ENCODE measurements around the gene RTP5. TPM values are rescaled to one million over a fixed set of nuclear protein-coding genes. Genes with fewer than 3 reads are reported as not detected.
"Not testable (repeated sequence)": the region's sequence is repeated elsewhere in the genome, so short reads cannot be mapped to it uniquely, and the experiment has no call there.

RTP5 gene
- total RNA-seq, 1 experiment from 2014 or later = not detected

DNA sequence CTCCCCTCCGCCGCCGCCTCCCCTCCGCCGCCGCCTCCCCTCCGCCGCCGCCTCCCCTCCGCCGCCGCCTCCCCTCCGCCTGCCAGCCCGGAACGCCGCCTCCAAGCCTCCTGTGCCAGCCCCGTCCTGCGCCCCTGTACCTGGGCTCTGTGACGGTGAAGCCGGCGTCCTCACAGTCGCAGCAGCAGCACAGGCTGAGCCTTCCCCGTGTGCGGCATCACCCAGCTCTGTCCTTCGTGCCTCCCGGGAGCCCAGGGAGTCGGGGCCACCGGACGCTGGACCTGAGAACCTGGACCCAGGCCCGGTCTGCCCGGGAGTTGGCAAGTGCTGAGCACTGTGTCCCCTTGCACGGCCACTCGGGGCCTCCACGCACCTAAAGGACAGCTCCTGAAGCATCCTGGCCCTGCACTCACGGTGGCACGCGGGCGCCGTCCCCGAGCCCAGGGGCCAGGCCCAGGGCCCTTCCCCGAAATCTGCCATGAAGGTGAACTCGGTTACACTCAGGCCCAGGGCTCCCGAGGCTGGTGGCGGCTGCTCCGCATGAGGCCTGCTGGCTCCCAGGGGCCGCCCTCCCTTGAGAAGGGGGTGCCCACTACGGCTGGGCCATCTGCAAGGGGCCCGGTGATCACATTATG lies 32.9 kb downstream of the RTP5 start:
- DNase-seq (ENCODE audit: low read depth) = no peak

DNA sequence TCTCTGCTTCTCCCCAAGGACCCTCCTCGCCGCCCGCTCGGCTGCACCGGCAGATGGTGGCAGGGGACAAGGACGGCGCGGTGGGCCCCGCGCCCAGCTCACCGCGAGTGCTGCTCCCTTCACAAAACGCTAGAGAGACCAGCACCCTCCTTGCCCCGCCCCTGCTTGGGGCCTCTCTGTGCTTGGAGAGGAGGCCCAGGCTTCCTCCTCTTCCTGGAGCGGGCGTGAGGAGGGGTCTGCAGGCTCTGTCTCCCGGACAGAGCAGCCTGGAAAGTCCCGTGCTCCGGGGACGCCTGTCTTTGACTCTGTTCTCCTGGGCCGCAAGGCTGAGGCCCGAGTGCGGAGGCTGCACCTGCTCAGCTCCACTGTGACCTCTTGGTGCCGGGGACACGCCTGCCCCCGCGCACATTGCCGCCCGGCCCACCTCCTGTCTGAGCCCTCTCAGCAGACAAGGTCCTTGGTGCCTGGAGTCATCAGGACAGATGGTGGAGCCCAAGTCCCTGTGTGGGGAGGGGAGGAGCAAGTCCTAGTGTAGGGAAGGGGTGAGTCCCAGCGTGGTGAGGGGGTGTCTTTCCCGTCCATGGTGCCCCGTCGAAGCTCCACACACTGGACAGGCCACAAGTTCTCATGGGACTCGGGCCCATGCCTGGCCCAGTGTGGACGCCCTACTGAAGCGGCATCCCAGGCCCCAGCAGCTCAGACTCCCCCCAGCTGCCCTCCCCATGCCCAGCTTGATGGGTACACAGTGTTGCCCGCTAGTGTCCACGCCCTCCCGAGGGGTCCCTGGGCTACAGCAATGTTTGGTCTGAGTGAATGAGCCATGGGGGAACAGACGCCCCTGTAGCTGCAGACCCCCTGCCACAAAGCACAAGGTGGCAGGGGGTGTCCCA lies 33.8 kb downstream of the RTP5 start:
- DNase-seq (ENCODE audit: low read depth) = no peak

DNA sequence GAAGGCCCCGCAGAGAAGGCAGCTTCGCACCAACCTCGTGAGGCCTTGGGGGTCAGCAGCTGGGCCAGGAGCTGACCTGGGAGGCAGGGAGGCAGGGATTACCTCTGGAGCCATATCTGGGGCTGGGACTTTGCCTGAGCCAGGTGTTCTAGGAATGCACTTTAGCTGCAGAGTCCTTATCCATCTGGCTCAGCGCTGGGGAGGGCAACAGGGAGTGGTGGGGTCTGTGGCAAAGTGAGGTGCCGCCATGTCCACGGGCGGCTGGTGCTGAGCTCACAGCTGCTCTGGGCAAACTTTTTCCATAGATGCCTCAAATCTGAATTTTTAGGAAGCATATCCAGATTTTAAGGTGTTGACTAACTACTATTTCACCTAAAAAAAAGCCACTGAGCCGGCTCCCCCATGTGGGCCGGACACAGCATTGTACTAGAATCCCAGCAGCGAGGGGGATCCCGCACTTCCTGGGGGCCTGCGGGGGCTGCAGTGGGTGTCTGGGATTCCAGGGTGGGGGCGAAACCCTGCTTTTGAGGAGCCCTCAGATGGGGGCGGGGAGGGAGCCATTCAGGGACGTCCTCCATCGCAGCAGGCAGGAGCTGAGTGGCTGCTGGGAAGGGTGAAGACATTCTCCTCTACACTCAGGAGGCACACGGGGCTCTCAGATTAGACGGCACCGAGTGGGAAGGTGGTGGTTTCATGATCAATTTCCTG lies 34.6 kb downstream of the RTP5 start:
- no peak for DNase-seq (ENCODE audit: low read depth)

DNA sequence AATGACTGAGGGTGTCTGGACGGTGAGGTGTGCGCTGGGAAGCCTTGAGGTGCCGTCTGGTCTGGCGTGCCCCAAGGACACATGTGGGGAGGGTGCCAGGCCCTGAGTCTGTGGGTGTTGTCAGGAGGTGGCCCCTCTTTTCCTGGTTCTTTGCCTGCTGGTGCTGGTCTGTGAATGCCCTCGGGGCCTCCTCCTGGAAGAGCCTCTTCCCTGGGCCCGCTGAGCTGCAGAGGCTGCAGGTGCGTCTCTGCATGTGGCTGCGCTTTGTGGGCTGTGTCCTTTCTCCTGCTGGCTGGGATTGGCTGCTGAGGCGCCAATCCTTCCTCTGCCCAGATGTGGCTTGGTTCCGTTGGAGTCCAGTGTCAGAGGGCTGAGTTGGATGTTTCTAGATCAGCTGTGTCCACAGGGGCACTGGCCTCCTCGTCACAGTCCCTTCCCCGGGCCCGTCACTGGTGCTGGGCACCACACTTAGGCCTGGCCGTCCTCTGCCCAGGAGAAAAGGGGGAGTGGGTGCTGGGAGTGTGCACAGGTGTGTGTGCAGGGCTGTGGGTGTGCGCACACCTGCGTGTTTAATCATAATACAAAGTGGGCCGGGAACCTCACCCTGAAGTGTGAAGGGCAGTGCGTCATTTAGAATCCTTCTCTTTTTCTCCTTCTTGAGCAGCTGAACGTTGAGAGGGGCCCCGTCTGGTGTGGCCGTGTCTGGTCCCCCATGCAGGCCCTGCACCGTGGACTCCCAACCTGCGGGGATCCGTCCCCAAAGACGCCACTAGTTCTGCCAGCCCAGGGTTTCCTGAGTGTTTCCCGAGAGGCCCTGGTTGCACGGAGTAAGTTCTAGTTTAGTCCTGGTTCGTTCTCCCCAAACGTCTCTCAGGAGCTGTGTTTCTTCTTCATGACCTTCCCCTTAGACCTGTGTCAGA lies 35.5 kb downstream of the RTP5 start:
- DNase-seq (ENCODE audit: low read depth) = no peak

DNA sequence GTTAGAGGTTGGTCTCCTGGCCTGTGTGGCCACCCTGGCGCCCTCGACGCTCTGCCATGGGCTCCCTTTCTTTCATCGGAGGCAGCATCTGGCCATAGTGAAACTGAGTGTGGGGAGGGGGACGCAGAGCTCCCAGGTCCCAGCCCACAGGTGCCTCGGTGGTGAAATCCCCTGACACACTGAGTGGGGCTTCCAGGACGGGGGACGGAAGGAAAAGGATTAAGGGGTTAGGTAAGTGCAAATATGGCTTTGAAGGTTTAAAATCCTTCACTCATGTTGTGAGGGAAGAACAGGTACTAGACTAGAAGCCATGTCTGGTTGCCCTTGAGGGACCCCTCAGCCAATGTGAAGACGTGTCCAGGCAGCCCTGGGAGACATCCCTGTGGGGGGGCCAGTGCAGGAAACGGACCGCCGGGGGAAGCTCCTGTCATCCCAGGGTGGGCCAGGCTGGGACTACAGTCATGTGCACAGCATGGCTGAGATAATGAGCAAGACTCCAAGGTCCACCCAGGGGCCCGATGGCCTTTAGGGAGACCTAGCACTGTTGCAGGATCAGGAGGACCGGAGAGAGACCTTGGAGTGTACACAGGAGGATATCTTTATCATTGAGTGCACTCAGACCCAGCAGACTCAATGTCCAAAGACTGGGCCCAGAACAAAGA lies 36.3 kb downstream of the RTP5 start:
- no peak for DNase-seq (ENCODE audit: low read depth)

DNA sequence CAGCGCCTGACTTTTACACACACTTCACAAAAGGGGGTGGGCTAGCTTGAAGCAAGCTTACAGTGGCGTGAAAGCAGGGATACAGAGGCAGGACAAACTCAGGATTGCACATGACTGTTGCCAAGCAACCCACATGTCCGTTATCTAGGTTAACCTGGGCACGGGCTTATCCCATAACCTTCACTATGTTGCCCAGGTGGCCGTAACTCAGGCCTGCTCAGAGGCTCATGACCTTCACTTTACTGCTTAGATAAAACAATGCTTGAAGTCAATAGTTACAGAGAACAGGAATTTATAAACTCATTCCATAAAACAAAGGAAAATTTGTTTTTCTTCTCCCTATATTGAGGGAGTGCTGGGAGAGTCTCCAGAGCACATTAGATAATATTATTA lies 36.8 kb downstream of the RTP5 start:
- DNase-seq (ENCODE audit: low read depth) = not testable (repeated sequence)

DNA sequence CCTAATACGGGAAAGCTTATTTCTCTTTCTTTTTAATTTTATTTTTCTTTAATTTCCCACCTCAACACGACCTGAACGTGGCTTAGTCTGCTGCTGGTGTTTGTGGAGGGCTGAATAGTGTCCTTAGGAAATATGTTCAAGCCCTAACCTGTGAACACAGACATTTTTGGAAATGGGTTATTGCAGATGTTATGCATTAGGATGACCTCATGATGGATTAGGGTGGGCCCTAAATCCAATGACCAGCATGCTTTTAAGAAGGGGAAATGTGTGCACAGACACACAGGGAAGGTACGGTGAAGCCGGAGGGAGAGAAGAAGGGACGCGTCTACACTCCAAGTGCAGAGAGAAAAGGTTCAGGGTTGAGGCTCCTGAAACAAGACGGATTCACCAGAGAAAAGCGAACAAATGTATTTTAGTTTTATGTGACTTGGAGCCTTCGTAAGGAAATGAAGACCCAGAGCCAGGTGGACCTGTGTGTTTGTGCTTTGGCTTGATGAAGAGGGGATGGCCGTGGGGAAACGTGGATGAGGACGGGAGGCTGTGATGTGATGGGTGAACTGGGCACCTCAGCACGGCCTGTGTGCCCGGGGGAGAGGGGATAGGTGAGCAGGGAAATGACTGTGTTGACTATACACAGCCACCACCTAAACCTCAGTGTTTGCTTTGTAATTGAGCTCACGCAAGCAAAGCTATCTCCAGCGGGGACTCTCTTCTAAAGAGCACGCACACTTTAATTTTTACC lies 37.5 kb downstream of the RTP5 start:
- no peak for DNase-seq (ENCODE audit: low read depth)

DNA sequence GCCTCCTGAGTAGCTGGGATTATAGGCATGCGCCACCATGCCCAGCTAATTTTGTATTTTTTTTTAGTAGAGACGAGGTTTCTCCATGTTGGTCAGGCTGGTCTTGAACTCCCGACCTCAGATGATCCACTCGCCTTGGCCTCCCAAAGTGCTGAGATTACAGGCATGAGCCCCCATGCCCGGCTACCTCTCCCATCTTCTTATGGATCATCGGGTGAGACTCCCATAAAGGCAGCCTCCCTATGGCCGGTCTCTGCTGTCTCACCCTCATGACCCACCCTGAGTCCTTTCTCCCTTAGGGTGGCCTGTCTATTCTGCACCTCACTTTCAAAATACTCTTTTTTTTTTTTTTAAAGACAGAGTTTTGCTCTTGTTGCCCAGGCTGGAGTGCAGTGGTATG lies 38.3 kb downstream of the RTP5 start:
- not testable (repeated sequence) for DNase-seq (ENCODE audit: low read depth)

DNA sequence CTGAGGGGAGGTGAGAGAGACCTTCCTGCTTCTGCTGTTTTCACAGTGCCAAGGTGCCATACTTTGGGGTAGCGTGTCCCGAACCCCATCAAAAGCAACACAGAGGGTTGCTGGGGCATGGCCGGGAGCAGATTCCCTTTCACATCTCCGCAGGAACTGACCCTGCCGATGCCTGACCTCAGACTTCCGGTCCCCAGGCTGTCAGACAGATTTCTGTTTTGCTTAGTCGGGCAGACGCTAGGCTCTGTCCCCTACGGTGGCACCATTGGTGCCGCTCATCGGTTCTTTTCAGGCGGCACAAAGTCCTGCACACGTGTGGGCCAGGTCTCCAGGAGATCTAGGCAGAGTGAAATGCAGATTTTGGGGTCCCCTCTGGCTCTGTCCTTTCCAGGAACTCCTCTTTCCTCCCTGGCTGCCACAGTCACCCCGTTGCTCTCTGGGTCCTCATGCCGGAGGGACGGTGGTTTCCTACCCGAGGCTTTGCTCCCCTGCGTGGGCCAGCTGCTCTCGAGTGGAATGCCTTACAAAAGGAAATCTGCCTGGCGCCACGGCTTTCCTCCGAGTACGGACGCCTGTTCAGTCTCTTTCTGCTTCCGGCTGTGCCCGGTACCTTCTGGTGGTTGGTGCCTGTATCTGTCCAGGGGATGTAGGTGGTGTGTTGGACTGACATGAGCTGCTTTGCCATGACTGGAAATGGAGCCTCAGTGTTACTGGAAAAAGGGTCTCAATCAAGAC lies 39.3 kb downstream of the RTP5 start:
- no peak for DNase-seq (ENCODE audit: low read depth)

DNA sequence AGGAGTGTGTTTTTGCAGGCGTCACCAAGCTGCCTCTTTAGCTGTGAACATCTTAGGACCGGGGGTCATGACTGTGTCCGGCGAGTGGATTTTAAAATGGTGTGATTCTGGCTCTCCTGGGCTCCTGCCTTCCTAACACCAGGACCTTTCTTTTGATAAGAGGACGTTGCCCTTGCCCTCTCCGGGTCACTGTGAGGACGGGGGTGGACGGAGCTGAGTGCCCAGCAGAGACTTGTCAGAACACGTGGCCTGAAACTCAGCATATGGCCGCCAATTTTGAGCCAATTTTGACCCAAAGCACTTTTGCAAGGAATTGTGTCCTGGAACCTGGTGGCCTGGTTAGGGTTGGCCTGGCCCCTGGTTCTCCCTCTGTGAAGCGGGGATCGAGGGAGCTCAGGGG lies 40.2 kb downstream of the RTP5 start:
- no peak for DNase-seq (ENCODE audit: low read depth)

DNA sequence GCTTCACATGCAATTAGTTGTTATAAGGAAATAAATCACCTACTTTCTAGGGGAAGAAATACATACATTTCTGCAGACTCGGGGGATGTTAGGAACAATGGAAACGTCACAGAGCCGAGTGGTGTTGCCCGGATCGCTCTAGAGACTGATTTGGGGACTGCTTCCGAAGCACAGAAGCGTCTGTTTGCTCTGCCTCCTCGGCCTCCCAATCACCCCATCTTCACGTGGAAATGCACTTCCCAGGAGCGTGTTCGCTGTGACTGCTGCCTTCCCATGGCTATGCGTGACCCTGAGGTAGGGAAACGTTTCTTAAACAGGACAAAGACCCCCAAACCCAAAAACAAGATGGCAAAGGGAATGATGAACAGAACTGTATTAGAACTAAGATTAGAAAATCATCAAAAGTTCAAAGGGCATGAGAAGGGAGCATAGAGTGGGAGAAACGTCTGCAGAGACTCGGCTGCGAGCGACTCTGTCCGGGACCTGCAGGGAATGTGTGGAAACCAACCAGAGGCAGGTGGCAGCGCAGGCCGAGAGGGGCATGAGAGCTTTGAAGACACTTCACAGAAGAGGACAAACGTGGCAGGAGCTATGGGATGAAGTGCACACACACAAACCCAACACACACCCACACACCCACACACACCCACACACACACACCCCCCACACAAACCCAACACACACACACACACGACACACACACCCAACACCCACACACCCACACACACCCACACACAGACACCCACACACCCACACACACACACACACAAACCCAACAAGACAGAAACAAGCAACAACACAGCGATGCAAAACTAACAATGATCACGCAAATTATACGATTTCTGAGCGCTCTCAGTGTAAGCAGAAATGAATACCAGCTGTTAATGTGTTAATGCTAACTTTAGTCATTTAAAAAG lies 41.3 kb downstream of the RTP5 start:
- no peak for DNase-seq (ENCODE audit: low read depth)

DNA sequence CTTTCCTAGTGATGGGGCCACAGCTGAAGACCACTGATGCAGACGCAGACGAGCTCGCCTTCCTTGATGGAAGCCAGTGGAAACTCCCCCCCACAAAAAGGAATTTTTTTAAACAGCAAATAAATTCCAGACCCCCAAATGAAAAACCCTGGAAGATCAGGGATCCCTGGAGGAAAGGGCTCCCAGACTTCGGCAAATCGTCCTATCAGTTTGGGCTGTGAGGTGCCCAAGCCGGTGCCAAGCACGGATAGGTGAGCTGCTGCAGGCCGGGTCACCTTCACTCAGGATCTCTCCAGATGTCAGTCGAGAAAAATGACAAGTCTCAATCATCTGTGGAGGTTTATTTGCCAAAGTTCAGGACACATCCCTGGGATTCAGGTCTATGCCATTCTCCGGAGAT lies 42.0 kb downstream of the RTP5 start:
- no peak for DNase-seq (ENCODE audit: low read depth)

DNA sequence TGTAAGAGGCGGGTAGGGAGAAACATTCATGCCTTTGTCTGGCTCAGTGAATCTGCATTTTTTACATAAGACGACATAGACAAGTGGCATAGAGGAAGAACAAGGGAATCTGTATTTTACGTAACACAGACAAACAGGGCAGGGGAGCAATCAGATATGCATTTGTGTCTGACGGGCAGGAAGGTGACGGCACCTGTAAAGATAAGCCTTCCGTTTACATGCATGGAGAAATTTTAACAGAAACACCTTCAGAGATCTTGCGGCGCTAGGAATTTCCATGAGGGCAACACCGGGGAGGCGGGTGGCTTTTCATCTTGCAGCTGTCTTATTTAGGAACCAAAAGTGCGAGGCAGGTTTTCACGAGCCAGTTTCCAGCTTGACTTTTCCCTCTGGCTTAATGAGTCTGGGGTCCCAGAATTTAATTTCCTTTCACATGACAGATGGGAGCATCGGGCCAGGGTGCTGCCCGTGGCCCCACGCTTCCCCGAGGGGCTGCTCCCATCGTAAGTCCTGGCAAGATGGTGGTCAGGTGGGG lies 42.6 kb downstream of the RTP5 start:
- DNase-seq (ENCODE audit: low read depth) = no peak

DNA sequence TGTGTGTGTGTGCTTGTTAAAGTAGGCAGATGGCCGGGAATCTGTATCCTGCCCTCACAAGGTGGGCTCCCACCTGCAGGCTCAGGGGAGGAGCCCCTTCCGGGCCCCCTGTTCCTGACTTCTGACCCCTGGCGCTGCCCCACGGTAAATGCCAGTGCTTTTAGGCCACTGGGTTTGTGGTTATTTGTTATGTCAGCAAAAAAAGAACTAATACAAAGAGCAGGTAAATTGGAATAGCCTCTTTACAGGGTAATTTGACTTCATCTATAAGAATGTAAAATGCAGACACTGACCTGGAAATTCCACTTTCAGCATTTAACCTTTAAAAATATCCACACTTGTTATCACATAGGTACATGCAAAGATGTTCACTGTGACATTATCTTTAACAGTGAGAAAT lies 44.2 kb downstream of the RTP5 start:
- no peak for DNase-seq (ENCODE audit: low read depth)

DNA sequence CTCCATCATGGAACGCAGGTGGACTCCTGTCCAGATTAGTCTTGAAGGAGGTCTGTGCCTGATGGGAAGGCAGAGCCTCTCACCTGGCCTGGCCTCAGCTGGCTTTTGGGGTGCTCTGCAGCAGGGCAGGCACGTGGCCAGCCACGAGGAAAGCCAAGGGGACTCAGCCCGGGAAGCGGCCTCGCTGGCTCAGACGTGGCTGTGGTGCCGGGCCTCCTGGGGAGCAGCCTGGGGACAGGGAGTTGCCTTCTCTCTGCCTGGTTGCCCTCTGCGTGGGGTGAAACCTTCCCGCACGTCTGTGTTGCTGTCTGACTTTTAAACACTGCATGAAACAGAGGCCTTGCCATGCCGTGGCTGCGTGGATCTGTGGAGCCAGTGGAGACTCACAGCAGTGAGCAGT lies 45.0 kb downstream of the RTP5 start:
- DNase-seq (ENCODE audit: low read depth) = no peak

DNA sequence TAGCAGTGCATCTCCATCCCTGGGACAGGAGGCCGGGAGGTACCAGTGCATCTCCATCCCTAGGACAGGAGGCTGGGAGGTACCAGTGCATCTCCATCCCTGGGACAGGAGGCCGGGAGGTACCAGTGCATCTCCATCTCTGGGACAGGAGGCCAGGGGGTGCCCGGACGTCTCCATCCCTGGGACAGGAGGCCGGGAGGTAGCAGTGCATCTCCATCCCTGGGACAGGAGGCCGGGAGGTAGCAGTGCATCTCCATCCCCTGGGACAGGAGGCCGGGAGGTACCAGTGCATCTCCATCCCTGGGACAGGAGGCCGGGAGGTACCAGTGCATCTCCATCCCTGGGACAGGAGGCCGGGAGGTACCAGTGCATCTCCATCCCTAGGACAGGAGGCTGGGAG lies 52.1 kb downstream of the RTP5 start:
- not testable (repeated sequence) for DNase-seq (ENCODE audit: low read depth)

DNA sequence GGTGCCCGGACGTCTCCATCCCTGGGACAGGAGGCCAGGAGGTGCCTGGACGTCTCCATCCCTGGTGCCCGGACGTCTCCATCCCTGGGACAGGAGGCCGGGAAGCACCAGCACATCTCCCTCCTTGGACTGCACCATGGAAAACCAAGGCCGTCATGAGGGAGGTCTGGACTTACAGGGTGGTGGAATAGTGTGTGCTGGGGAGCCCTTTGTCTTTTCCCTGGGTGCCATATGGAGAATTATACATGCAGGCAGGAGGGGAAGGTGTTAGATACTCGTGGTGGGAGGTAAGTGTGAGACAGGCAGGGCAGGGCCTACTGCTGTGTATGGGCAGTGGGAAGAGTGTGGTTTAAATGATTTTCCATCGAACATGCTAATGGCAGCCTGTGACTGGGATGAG lies 52.9 kb downstream of the RTP5 start:
- no peak for DNase-seq (ENCODE audit: low read depth)
